HEK293 (cell line): ENCODE data around the gene FIGNL1.

Source experiments
- CTCF ChIA-PET: fragments of 350-600 bp; formaldehyde crosslinking; extraction: SDS; loops from one replicate; lab custom pipeline; 2021; ENCODE audit warnings: antibody characterized with exemption; lab: Yijun Ruan, JAX
- POLR2A ChIA-PET: fragments of 300-600 bp; formaldehyde crosslinking; extraction: SDS; loops from one replicate; lab custom pipeline; 2020; ENCODE audit warnings: antibody characterized with exemption, inconsistent platforms; lab: Yijun Ruan, JAX
- H3K27ac ChIP-seq: fragments of 200-500 bp; sonication (Bioruptor generic); 2 replicates; pipeline ENCODE4 v1.5.1; 2014; ENCODE audit warnings: low read depth, low read length, control low read depth, inconsistent platforms; ENCODE audit errors: extremely low read depth
- H3K36me3 ChIP-seq, 2 experiments: fragments of 200-500 bp in 1 of 2; sonication (Bioruptor generic) in 1 of 2; 1 replicate in 1 of 2; 2 replicates in 1 of 2; pipeline ENCODE4 v1.5.1; 2014 to 2017; ENCODE audit warnings: inconsistent platforms in 2 of 2, low read length in 2 of 2; ENCODE audit not compliant: control insufficient read depth in 2 of 2, insufficient read depth in 1 of 2
- H3K4me1 ChIP-seq: fragments of 200-500 bp; sonication (Bioruptor generic); 2 replicates; pipeline ENCODE4 v1.5.1; 2014; ENCODE audit warnings: mild to moderate bottlenecking, low read length, inconsistent platforms; ENCODE audit not compliant: control insufficient read depth, insufficient read depth
- H3K4me3 ChIP-seq: 2 replicates; pipeline ENCODE4 v1.5.1; 2011; ENCODE audit warnings: low read depth, mild to moderate bottlenecking, control low read depth, low read length, moderate library complexity
- H3K9me3 ChIP-seq: fragments of 200-500 bp; sonication (Bioruptor generic); 2 replicates; pipeline ENCODE4 v1.5.1; 2014; ENCODE audit warnings: low read depth, low read length, inconsistent platforms; ENCODE audit not compliant: control insufficient read depth, insufficient read depth
- HOXA7 ChIP-seq: sonication (generic); formaldehyde crosslinking; IDR thresholded peaks from 2 replicates; pipeline ENCODE4 v1.8.1; 2022; ENCODE audit warnings: missing genetic modification reagents, borderline replicate concordance
- MEIS1 ChIP-seq: sonication (generic); formaldehyde crosslinking; IDR thresholded peaks from 2 replicates; pipeline ENCODE4 v1.8.1; 2022; ENCODE audit warnings: missing genetic modification reagents, mild to moderate bottlenecking, borderline replicate concordance
- OSR2 ChIP-seq: fragments of 450-650 bp; formaldehyde crosslinking; IDR thresholded peaks from 2 replicates; pipeline ENCODE4 v1.5.1; 2016; ENCODE audit warnings: missing biosample characterization, missing genetic modification characterization
- YY2 ChIP-seq: fragments of 450-650 bp; formaldehyde crosslinking; IDR thresholded peaks from 2 replicates; pipeline ENCODE4 v1.5.1; 2016; ENCODE audit warnings: missing biosample characterization, missing genetic modification characterization
- ZBTB48 ChIP-seq: fragments of 450-650 bp; formaldehyde crosslinking; IDR thresholded peaks from 2 replicates; pipeline ENCODE4 v1.5.1; 2016; ENCODE audit warnings: missing biosample characterization, missing genetic modification characterization
- ZBTB7A ChIP-seq: fragments of 450-650 bp; formaldehyde crosslinking; IDR thresholded peaks from 2 replicates; pipeline ENCODE4 v1.5.1; 2016; ENCODE audit warnings: low read depth, missing biosample characterization, missing genetic modification characterization
- ZNF239 ChIP-seq: fragments of 450-650 bp; formaldehyde crosslinking; IDR thresholded peaks from 2 replicates; pipeline ENCODE4 v1.5.1; 2016; ENCODE audit warnings: missing biosample characterization, missing genetic modification characterization
- ZNF350 ChIP-seq: fragments of 450-650 bp; formaldehyde crosslinking; IDR thresholded peaks from 2 replicates; pipeline ENCODE4 v1.5.0; 2017; ENCODE audit warnings: missing biosample characterization, mild to moderate bottlenecking, missing genetic modification characterization
- ZNF423 ChIP-seq: fragments of 450-650 bp; formaldehyde crosslinking; IDR thresholded peaks from 2 replicates; pipeline ENCODE4 v1.5.1; 2016; ENCODE audit warnings: missing biosample characterization, missing genetic modification characterization
- ZNF510 ChIP-seq: fragments of 450-650 bp; formaldehyde crosslinking; IDR thresholded peaks from 2 replicates; pipeline ENCODE4 v1.5.1; 2018; ENCODE audit warnings: mild to moderate bottlenecking, missing genetic modification characterization, missing biosample characterization; ENCODE audit not compliant: insufficient replicate concordance
- ZNF529 ChIP-seq: fragments of 450-650 bp; formaldehyde crosslinking; IDR thresholded peaks from 2 replicates; pipeline ENCODE4 v1.5.1; 2017; ENCODE audit warnings: missing genetic modification characterization, missing biosample characterization; ENCODE audit not compliant: insufficient replicate concordance
- ZNF548 ChIP-seq: fragments of 450-650 bp; formaldehyde crosslinking; IDR thresholded peaks from 2 replicates; pipeline ENCODE4 v1.5.1; 2016; ENCODE audit warnings: missing biosample characterization, missing genetic modification characterization
- ZNF561 ChIP-seq: fragments of 450-650 bp; IDR thresholded peaks from 2 replicates; pipeline ENCODE4 v1.5.1; 2018; ENCODE audit warnings: missing biosample characterization, missing genetic modification characterization, borderline replicate concordance
- ZNF747 ChIP-seq: fragments of 450-650 bp; formaldehyde crosslinking; IDR thresholded peaks from 2 replicates; pipeline ENCODE4 v1.5.1; 2016; ENCODE audit warnings: missing biosample characterization, missing genetic modification characterization
- ZNF777 ChIP-seq: fragments of 450-650 bp; formaldehyde crosslinking; IDR thresholded peaks from 2 replicates; pipeline ENCODE4 v1.5.1; 2017; ENCODE audit warnings: missing biosample characterization, missing genetic modification characterization, borderline replicate concordance
- ZNF830 ChIP-seq: fragments of 450-650 bp; IDR thresholded peaks from 2 replicates; pipeline ENCODE4 v1.5.0; 2018; ENCODE audit warnings: missing biosample characterization, missing genetic modification characterization, low read depth, mild to moderate bottlenecking, moderate library complexity
- ZXDB ChIP-seq: fragments of 450-650 bp; formaldehyde crosslinking; IDR thresholded peaks from 2 replicates; pipeline ENCODE4 v1.5.1; 2016; ENCODE audit warnings: missing biosample characterization, missing genetic modification characterization
- TF ChIP-seq, protein P1 (sequence below): fragments of 450-650 bp; formaldehyde crosslinking; IDR thresholded peaks from 2 replicates; pipeline ENCODE4 v1.5.1; 2016; ENCODE audit warnings: missing biosample characterization, missing genetic modification characterization
- TF ChIP-seq, protein P2 (sequence below): fragments of 450-650 bp; formaldehyde crosslinking; IDR thresholded peaks from 2 replicates; pipeline ENCODE4 v1.5.1; 2017; ENCODE audit warnings: missing biosample characterization, missing genetic modification characterization
- TF ChIP-seq, protein P3 (sequence below): fragments of 450-650 bp; IDR thresholded peaks from 2 replicates; pipeline ENCODE4 v1.5.1; 2018; ENCODE audit warnings: missing biosample characterization, mild to moderate bottlenecking, missing genetic modification characterization
- TF ChIP-seq, protein P4 (sequence below): fragments of 450-650 bp; formaldehyde crosslinking; IDR thresholded peaks from 2 replicates; pipeline ENCODE4 v1.5.1; 2016; ENCODE audit warnings: missing biosample characterization, missing genetic modification characterization
- TF ChIP-seq, protein P5 (sequence below): fragments of 450-650 bp; formaldehyde crosslinking; IDR thresholded peaks from 2 replicates; pipeline ENCODE4 v1.5.1; 2016; ENCODE audit warnings: missing biosample characterization, missing genetic modification characterization
- TF ChIP-seq, protein P6 (sequence below): fragments of 450-650 bp; formaldehyde crosslinking; IDR thresholded peaks from 2 replicates; pipeline ENCODE4 v1.5.1; 2016; ENCODE audit warnings: missing biosample characterization, missing genetic modification characterization
- TF ChIP-seq, protein P7 (sequence below): fragments of 450-650 bp; formaldehyde crosslinking; IDR thresholded peaks from 2 replicates; pipeline ENCODE4; 2016; ENCODE audit warnings: missing biosample characterization, missing genetic modification characterization

FIGNL1 gene

DNA sequence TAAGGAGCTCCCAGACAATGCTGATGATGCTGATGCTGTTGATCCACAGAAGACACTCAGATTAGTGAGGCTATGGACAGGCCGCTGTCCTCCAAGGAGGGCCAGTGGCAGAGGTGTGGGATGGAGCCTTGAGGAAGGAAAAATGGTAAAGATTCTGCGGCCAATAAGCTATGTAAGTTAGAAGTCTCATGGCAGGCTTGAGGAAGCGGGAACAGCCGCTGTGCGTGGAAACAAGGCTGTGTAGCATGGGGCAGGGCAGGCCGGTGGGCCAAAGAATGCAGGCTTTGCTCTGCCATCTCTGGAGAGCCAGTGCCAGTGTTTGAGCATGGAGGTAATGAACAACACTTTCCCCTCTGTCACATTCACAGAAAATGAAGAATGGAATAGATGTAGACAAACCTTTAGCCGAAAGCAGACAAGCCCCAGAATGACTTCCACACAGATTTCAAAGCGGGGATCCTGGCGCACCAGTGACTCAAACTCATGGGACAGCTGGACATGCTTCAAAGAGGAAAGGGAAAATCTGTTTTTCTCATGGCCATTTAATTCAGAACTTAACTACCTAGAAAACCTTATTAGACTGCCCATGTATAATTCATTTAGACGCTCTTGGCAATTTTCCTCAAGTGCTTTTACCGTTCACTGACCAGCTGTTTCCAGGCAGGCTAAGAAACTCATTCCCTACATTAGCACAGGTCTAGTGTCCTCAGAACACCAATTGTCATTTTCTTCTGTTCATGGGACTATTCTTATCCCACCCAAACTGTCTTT, 16.9 kb upstream of the FIGNL1 start:
- no peak overlapping the region for H3K27ac ChIP-seq
- POLR2A ChIA-PET = no interaction called here

DNA sequence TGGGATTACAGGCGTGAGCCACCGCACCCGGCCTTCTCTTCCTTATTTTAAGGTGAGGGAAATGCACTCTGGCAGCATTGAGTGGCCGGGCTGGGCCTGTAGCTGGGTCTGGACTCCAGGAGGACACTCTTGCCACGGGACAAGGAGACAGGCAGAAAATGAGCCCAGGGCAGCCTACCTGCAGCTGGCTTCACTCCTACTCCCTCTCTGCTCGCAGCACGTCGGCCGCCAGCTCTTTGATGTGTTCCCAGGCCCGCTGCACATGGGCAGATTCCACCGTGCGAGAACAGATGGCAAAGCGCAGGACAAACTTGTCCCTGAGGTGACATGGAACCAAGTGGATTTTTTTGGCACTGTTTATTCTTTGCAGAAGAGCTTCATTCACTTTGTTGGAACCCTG, 12.9 kb upstream of the FIGNL1 start:
- CTCF ChIA-PET = interaction anchor here (0.6 to 1.3 kb wide), 2 partner anchors 64 to 700 kb away, joined by 3 to 4 read pairs; no protein-coding TSS in a partner anchor
- POLR2A ChIA-PET = no interaction called here
- TF ChIP-seq, protein P1, sequence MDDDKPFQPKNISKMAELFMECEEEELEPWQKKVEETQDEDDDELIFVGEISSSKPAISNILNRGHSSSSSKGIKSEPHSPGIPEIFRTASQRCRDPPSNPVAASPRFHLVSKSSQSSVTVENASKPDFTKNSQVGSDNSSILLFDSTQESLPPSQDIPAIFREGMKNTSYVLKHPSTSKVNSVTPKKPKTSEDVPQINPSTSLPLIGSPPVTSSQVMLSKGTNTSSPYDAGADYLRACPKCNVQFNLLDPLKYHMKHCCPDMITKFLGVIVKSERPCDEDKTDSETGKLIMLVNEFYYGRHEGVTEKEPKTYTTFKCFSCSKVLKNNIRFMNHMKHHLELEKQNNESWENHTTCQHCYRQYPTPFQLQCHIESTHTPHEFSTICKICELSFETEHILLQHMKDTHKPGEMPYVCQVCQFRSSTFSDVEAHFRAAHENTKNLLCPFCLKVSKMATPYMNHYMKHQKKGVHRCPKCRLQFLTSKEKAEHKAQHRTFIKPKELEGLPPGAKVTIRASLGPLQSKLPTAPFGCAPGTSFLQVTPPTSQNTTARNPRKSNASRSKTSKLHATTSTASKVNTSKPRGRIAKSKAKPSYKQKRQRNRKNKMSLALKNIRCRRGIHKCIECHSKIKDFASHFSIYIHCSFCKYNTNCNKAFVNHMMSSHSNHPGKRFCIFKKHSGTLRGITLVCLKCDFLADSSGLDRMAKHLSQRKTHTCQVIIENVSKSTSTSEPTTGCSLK (tag by site-specific recombination) = no peak
- TF ChIP-seq ZNF239 (tag by site-specific recombination) (no peak), ZNF529 (no peak), ZNF510 (tag by site-specific recombination) (no peak), ZNF423 (tag by site-specific recombination) (no peak), ZNF561 (no peak), ZNF777 (tag by site-specific recombination) (no peak), ZNF548 (no peak), ZBTB7A (tag by site-specific recombination) (no peak), ZNF747 (tag by site-specific recombination) (no peak), ZNF350 (tag by site-specific recombination) (no peak), ZXDB (tag by site-specific recombination) (no peak)
- TF ChIP-seq, protein P2, sequence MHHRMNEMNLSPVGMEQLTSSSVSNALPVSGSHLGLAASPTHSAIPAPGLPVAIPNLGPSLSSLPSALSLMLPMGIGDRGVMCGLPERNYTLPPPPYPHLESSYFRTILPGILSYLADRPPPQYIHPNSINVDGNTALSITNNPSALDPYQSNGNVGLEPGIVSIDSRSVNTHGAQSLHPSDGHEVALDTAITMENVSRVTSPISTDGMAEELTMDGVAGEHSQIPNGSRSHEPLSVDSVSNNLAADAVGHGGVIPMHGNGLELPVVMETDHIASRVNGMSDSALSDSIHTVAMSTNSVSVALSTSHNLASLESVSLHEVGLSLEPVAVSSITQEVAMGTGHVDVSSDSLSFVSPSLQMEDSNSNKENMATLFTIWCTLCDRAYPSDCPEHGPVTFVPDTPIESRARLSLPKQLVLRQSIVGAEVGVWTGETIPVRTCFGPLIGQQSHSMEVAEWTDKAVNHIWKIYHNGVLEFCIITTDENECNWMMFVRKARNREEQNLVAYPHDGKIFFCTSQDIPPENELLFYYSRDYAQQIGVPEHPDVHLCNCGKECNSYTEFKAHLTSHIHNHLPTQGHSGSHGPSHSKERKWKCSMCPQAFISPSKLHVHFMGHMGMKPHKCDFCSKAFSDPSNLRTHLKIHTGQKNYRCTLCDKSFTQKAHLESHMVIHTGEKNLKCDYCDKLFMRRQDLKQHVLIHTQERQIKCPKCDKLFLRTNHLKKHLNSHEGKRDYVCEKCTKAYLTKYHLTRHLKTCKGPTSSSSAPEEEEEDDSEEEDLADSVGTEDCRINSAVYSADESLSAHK (tag by site-specific recombination) = no peak
- TF ChIP-seq, protein P3, sequence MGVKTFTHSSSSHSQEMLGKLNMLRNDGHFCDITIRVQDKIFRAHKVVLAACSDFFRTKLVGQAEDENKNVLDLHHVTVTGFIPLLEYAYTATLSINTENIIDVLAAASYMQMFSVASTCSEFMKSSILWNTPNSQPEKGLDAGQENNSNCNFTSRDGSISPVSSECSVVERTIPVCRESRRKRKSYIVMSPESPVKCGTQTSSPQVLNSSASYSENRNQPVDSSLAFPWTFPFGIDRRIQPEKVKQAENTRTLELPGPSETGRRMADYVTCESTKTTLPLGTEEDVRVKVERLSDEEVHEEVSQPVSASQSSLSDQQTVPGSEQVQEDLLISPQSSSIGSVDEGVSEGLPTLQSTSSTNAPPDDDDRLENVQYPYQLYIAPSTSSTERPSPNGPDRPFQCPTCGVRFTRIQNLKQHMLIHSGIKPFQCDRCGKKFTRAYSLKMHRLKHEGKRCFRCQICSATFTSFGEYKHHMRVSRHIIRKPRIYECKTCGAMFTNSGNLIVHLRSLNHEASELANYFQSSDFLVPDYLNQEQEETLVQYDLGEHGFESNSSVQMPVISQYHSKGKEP = no peak

More for the DNA sequence above, 16.9 kb upstream of the FIGNL1 start:
- H3K9me3 ChIP-seq = no peaks in the 10 kb centered on the region
- H3K4me3 ChIP-seq = no peak overlapping the region
- TF ChIP-seq, protein P4, sequence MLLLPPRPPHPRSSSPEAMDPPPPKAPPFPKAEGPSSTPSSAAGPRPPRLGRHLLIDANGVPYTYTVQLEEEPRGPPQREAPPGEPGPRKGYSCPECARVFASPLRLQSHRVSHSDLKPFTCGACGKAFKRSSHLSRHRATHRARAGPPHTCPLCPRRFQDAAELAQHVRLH (tag by site-specific recombination) = no peak
- TF ChIP-seq, protein P5, sequence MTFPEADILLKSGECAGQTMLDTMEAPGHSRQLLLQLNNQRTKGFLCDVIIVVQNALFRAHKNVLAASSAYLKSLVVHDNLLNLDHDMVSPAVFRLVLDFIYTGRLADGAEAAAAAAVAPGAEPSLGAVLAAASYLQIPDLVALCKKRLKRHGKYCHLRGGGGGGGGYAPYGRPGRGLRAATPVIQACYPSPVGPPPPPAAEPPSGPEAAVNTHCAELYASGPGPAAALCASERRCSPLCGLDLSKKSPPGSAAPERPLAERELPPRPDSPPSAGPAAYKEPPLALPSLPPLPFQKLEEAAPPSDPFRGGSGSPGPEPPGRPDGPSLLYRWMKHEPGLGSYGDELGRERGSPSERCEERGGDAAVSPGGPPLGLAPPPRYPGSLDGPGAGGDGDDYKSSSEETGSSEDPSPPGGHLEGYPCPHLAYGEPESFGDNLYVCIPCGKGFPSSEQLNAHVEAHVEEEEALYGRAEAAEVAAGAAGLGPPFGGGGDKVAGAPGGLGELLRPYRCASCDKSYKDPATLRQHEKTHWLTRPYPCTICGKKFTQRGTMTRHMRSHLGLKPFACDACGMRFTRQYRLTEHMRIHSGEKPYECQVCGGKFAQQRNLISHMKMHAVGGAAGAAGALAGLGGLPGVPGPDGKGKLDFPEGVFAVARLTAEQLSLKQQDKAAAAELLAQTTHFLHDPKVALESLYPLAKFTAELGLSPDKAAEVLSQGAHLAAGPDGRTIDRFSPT (tag by site-specific recombination) = no peak
- no peak for TF ChIP-seq MEIS1 (CRISPR knock-in tag)
- TF ChIP-seq ZBTB48 (tag by site-specific recombination) = no peak
- TF ChIP-seq, protein P6, sequence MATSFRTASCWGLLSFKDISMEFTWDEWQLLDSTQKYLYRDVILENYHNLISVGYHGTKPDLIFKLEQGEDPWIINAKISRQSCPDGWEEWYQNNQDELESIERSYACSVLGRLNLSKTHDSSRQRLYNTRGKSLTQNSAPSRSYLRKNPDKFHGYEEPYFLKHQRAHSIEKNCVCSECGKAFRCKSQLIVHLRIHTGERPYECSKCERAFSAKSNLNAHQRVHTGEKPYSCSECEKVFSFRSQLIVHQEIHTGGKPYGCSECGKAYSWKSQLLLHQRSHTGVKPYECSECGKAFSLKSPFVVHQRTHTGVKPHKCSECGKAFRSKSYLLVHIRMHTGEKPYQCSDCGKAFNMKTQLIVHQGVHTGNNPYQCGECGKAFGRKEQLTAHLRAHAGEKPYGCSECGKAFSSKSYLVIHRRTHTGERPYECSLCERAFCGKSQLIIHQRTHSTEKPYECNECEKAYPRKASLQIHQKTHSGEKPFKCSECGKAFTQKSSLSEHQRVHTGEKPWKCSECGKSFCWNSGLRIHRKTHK (tag by site-specific recombination) = no peak
- TF ChIP-seq HOXA7 = no peak
- no peak for TF ChIP-seq YY2 (tag by site-specific recombination)
- TF ChIP-seq, protein P7, sequence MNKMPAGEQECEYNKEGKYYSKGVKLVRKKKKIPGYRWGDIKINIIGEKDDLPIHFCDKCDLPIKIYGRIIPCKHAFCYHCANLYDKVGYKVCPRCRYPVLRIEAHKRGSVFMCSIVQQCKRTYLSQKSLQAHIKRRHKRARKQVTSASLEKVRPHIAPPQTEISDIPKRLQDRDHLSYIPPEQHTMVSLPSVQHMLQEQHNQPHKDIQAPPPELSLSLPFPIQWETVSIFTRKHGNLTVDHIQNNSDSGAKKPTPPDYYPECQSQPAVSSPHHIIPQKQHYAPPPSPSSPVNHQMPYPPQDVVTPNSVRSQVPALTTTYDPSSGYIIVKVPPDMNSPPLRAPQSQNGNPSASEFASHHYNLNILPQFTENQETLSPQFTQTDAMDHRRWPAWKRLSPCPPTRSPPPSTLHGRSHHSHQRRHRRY = no peak
- TF ChIP-seq OSR2 (tag by site-specific recombination) = no peak
- TF ChIP-seq ZNF830 = no peak
- H3K4me1 ChIP-seq = peaks cover 2% of the 10 kb centered on the region; the same call in 1 of the 2 replicates
- no peaks in the 10 kb centered on the region for H3K36me3 ChIP-seq
- CTCF ChIA-PET = interaction anchor here (0.7 to 4.5 kb wide), 17 partner anchors 11 to 694 kb away, joined by 3 to 64 read pairs (median 5); no protein-coding TSS in a partner anchor

More for the DNA sequence above, 12.9 kb upstream of the FIGNL1 start:
- H3K27ac ChIP-seq = no peak overlapping the region
- no peaks in the 10 kb centered on the region for H3K9me3 ChIP-seq
- no peak overlapping the region for H3K4me3 ChIP-seq
- H3K4me1 ChIP-seq = peaks cover 2% of the 10 kb centered on the region; the same call in 1 of the 2 replicates
- H3K36me3 ChIP-seq = no peaks in the 10 kb centered on the region
